ENCODE measurements around the gene MOV10L1.

Gene MOV10L1

DNA sequence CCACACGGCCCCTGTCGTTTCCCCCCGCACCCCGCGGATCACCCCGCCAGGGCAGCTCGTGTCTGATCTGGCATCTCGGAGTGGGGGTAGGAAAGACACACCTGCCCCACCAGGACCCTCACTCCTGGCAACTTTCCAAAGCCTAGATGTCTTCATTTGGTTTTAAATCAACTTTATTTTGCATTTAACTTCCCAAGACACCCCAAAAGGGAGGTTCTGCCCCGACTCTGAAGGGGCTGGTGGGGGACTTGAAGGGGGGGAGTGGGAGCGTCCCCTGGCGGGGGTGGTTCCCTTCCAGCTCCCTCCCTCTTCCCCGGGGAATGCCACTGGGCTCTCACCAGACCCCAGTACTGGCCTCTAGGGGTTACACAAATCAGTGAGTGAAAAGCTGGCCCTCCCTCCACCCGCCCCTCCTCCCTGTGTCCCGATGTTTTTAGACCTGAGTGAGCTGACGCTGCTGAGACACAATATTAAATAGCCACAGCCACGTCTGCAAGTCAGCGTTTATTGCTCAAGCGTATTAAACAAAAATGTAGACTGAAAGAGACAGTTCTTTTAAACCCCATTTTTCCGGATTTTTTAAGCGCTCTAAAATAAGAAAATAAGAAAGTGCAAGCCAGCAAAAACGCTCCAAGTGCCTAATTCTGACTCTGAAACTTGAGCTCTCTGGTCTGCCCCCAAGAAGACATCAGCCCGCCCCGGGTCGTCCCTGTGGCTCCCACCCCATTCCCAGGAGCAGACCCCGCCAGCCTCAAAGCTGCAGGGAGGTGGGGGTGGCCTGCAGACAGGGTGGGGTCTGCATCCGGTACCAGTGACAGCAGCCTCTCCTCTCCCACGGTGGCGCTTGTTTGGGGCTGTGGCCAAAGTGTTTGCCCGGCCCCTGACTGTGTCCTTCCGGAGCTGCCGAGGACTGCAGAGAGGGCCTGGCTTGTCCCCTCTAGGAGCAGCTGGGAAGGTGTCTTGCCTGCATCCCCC is 30.6 kb upstream of the MOV10L1 start:
- peak; percentile 72 for DNase-seq (ENCODE audit: low spot score)

DNA sequence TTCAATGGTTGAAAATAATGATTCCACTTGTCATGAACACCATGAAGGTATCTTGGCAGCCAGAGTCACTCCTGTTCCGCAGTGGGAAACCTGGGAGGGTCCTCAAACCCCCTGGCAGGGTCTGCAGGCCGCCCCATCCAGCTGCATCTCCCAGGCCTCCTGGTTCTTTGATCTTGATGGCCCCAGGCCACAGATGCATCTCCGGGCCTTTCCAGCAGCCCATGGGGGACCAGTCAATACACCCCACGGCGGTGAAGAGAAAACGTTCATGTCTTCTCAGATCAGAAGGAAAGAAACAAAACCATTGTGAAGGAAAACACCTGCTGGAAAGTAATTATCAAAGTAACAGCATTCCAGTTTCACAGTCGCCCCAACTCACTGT is 29.9 kb upstream of the MOV10L1 start:
- no peak for DNase-seq (ENCODE audit: low spot score)

DNA sequence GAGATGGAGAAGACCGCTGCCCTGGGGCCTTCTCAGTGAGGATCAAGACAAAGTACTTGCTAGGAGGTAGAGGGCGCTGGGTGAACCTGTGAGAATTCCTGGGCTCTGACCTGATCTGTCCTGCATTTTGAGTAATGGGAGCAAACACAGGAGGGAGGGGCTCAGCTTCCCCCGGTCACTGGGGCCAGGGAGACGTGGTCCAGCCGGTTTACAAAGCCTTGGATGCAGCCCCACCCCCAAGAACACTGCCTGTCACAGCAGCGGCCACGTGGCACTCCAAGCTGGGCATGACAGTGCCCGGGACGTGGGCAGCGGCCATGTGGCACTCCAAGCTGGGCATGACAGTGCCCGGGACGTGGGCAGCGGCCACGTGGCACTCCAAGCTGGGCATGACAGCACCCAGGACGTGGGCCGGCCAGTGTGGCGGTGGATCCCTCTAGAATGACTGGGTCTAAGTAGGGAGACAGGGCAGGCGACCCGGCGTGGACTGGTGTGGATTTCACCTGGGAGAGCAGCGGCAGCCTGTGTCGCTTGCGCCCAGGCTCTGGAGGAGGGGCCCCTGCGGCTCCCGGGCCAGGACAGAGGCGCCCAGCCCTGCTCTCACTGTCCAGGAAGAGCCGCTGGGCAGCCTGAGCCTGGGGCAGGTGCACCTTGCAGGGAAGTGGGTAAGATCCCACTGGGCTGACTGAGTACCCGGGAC is 29.2 kb upstream of the MOV10L1 start:
- DNase-seq (ENCODE audit: low spot score), result no peak

DNA sequence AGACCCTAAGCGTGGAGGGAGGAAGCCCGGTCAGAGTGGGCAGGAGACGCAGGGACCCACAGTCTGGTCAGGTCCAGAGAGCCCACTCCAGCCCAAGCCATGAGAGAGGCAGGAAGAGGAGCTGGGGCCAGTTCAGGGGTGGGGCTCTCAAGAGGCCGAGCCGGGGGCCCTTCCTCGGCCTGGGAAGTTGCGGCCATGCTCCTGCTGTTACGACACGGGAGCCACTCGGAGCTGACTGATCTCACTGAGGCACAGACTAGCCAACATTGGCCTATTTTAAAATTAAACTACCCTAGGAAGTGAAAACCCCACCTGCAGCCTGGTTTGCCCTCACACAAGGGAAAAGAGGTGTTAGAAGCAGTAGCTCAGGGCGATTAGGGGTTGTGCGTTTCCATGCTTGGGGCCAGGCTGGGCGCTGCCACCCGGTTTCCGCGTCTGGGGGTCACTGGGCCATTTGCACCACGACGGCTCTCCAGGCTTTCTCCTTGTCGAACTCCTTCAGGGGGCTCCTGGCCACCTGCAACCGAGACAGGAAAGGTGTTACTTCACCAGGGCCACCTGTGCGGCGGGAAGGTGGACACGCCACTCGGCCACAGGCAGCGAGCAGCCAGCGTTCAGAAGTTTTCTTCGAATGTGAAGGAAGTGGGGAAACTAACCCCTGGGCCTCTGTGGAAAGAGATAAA is 28.5 kb upstream of the MOV10L1 start:
- DNase-seq (ENCODE audit: low spot score), result no peak

GRCh38 chr22:50061824-50062355 is 27.9 kb upstream of the MOV10L1 start:
- no peak for DNase-seq (ENCODE audit: low spot score)

DNA sequence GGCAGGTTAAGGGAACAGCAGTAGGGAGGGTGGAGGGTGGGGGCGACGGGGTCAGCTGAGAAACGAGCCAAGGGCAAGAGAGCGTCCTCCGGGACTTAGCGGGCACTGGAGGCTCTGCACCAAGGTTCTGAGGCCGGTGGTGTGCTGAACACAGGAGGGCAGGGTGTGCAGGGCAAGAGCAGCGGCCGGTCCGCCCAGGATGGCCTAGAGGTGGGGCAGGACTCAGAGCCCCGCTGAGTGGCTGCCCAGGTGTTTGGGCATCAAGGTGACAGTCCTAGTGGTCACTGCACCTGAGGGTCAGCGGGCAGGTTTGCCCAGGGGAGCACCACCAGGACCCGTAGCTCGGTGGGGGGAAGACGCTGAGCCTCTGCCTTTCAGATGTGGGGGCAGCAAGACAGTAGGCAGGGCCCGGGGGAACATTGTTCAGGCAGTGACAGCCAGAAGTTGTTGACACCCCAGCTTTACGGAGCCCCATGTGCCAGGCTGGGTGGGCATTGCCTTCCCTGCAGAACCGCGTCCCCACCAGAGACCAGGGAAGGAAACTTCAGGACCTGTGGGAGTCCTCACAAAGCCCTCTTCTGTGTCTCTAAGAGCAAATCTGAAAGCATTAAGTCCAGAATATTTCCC is 27.2 kb upstream of the MOV10L1 start:
- DNase-seq (ENCODE audit: low spot score), result no peak

GRCh38 chr22:50063589-50064393 is 26.0 kb upstream of the MOV10L1 start:
- no peak for DNase-seq (ENCODE audit: low spot score)

GRCh38 chr22:50064453-50064852 is 25.4 kb upstream of the MOV10L1 start:
- DNase-seq (ENCODE audit: low spot score), result no peak

GRCh38 chr22:50067244-50067643 is 22.6 kb upstream of the MOV10L1 start:
- no peak for DNase-seq (ENCODE audit: low spot score)

GRCh38 chr22:50068096-50068495 is 21.7 kb upstream of the MOV10L1 start:
- DNase-seq (ENCODE audit: low spot score), result no peak

- no peak for DNase-seq (ENCODE audit: low spot score)
Measured at GRCh38 chr22:50070366-50070765, 19.4 kb upstream of the MOV10L1 start.

GRCh38 chr22:50071432-50072166 is 18.2 kb upstream of the MOV10L1 start:
- DNase-seq (ENCODE audit: low spot score), result no peak

DNA sequence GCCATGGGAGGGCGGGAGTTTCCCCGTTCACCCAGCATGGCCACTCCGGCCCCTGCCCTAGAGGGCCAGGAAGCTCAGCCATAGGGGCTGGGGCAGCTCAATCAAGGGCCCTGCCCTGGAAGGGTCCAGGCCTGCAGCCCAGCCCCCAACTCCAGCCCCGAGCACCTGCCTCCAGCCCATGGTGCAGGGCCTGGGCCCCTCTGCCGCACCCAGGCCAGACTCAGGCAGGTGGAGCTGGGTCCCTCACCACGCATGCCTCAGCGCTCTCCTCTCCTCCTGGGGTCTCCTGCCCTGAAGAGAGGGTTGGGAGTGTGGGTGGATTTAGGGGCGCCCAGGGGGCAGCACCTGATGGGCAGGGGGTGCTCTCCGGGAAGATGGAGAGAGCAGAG is 17.6 kb upstream of the MOV10L1 start:
- no peak for DNase-seq (ENCODE audit: low spot score)

DNA sequence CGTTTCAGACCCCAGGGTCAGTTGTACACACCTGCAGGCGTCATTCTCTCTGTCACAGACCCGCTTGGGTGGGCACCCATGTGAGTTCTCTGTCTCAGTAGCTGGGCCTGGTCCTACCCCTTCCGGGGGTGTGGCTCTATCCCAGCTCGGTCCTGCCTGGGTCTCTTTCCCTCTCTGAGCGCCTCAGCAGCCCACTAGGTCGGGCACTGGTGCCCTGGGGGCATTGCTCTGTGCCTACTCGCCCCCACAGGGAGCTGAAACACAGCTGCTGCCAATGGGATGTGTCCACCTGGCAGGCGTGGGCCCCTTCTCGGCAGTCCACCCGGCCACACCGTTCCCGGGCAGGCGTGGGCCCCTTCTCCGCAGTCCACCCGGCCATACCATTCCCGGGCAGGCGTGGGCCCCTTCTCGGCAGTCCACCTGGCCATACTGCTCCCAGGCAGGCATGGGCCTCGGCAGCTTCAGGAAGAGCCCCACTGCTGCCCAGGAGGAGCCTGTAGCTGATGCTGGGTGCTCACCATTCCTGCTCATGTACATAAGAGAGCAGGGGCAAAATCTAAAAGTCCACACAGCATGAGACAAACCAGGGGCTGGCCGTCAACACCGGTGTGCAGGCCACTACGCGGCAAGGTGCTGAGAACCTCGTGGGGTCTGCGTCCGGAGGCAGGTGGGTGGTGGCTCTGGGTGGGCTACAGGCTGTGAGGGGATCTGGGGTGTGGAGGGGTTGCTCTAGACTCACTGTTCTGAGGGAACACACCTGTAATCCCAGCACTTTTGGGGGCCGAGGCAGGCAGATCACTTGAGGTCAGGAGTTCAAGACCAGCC is 16.9 kb upstream of the MOV10L1 start:
- no peak for DNase-seq (ENCODE audit: low spot score)

GRCh38 chr22:50074056-50074455 is 15.8 kb upstream of the MOV10L1 start:
- no peak for DNase-seq (ENCODE audit: low spot score)

GRCh38 chr22:50074551-50075530 is 15.0 kb upstream of the MOV10L1 start:
- no peak for DNase-seq (ENCODE audit: low spot score)

GRCh38 chr22:50076646-50077535 is 12.9 kb upstream of the MOV10L1 start:
- no peak for DNase-seq (ENCODE audit: low spot score)
